DMS 273 (cell line): ENCODE measurements around the gene MRC2.

Experiments used
- DNase-seq: peaks from one replicate; lab custom pipeline; 2025; ENCODE audit not compliant: unreplicated experiment; lab: John Stamatoyannopoulos, UW

The MRC2 gene

DNA sequence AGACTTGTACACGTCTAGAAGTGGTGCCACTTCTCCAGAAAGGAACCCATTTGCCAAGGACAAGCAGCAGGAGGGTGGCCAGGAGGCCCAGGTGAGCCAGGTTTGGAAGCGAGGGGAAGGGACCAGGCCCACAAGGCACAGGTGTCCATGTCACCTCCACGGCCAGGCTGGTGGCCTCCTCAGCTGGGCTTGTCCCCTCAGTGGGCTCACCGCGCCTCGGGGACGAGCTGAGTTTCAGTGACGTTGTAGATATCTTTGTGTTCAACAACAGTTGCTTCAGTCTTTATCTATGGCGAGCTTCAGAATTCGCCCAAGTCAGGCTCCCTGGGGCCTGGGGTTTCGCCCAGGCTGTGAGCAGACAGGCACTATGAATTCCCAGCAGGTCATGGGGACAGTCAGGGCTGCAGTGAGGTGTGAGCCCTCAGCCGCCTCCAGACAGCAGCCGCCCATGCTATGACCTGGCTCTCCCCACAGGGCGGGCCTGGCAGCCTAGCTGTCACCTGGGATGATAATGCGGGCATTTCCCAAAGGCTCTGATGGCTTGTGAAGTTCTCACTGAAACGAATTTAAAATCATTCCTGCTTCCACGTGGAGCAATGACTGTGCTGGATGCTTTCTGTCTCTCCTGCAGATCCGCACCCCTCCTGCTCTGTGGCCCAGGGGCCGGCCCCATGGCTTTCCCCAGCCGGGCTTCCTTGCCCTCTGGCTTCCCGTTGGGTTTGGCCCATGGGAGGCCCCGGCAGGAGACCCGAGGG is 89.5 kb downstream of the MRC2 start:
- no peak for DNase-seq

DNA sequence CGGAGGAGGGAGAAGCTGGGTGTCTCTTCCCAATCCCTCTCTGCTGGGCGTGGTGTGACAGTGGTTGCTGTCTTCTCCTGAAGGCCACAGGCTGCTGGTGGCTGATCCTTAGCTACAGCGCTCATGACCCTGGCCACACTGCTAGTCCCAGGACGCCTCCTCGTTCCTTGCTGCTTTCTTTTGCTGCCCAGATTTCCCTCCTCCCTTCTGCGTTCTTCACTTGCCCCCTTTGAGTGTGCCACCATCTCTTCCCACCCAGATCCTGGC is 90.1 kb downstream of the MRC2 start:
- no peak for DNase-seq

DNA sequence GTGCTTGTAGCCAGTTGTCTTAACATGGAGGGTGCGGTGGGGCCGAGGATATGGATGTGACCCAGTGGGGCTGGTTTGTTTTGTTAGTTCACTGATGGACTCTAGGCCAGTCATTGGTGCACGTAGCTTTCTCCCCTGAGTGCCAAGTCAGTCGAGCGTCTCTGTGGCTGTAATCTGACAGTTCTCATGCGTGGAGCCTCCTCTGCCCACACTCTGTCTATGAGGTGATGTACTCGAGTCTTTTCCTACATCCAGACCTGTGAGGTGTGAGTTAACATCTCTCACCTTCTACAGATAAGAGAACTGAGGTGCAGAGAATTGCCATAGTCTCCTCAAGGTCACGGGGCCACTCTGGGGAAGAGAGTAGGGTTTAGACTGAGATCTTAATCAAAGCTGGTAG is 90.4 kb downstream of the MRC2 start:
- no peak for DNase-seq

DNA sequence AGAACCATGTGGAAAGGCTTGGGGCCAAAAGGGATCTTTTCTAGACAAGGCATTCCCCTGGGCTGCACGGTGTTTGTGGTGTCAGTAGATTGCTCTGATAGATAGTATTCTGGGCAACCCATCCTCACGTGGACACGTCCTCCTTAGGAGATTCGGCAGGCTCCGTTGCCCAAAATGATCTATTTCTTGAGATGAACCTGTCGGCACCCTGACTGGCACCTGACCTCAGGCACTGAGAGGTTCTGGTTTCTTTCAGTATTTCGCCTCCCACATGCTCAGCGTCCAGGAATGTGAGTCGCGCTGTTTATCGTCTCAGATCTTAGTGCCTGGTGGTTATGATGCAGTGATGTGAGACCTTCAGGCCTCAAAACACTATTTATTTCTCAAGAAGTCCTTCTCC is 91.0 kb downstream of the MRC2 start:
- DNase-seq, result no peak

DNA sequence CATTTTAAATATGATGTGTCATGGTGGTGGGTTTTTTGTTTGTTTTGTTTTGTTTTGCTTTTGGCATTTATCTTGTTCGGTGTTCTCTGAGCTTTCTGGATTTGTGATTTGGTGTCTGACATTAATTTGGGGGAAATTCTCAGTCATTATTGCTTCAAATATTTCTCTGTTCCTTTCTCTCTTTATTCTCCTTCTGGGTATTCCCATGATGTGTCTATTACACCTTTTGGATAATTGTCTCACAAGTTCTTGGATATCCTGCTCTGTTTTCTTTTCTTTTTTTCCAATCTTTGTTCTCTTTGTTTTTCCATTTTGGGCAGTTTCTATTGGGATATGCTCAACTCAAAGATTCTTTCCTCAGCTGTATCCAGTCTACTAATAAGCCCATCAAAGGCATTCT is 92.1 kb downstream of the MRC2 start:
- DNase-seq, result no peak

DNA sequence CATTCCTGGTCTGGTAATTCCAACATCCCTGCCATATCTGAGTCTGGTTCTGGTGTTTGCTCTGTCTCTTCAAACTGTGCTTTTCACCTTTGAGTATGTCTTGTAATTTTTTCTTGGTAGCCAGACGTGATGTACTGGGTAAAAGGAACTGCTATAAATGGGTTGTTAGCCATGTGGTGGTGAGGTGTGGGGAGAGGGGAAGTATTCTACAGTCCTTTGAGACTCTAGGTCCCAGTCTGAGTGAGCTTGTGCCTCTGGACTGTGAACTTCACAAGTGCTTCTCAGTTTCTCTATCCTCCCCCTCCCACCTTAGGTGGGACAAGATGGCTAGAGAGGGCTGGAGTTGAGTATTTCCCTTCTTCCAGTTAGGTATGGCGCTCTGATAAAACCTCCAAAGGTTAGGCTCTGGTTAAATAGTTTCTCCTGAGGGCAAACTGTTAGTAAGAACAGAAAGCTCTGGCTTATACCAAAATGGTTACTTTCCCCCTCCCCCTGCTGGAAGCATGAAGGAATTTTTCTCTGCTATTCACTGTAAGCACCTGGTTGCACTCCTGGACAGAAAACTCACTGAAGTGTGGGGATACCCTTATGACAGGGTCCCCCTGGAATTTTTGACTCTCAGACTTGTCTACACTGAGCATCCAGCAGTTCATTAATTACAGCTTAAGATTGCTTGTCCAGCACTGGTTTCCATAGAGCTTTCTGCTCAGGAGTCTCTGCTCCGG is 92.8 kb downstream of the MRC2 start:
- DNase-seq, result peak; percentile 32

DNA sequence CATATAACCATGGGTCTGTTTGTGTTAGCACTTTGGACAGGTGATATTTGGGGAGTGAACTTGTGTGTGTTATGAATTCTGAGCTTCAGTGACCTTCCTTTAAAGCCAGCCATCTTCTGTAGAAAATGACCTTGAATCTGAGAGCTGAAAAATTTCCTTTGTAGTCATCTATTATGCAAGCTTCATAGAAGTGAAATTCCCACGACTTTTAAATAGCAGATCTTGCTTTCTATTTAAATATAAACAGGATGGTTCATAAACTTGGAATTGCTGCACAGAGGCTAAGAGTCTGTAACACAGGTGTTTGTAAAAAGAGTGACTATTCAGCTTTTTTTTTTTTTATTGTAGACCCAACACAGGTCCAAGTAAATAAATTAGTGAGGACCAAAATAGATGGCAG is 95.2 kb downstream of the MRC2 start:
- DNase-seq, result no peak

DNA sequence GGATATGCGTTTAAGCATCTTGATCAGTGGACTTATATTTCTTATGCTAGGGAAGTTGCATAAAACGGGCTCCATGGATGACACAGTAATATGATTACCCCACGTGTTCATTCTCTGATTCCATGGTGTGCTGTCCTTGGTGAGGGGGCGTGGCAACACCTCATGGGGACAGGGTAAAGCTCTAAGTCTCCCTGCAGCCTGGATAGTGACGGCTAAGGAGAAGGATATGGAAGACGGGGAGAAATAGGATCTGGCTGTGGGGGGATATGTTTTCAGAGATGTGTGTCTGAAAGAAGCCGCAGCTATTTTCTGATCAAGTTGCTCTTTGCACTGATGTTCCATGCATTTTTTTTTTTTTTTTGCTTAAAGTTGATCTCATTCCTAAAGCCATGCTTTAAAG is 96.4 kb downstream of the MRC2 start:
- DNase-seq, result no peak

DNA sequence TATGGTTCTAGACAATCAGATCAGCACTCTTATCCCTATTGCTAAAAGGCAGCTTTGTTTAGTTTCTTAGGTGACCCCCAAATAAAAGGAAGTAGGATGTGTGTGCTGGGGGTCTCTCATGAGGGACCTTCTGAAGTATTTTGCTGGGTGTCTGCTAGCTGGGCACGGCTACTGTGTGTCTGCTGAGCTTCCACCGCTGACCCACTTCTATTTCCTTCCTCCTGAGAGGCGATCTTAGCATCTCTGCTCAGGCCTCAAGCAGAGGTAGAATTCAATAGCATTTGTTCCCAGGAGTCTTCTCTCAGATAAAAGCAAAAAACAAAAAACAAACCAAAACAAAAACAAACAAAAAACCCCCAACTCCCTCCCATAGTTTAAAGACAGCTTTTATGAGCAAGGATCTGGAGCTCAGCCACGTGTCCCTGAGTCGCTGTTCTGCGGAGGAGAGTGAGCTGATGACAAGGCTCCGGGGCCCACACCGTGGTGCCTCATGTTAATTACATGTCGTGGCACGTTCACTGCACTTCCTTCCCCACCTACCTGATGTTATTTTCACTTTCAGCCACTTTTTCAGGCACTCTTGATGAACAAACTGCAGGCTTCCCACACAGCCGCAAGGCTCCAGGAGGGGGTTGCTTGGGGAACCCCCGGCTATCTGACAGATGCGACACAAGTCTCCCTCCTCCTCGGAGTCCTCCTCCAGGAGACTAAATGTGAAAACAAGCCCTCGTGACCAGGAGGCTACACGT is 97.1 kb downstream of the MRC2 start:
- no peak for DNase-seq

DNA sequence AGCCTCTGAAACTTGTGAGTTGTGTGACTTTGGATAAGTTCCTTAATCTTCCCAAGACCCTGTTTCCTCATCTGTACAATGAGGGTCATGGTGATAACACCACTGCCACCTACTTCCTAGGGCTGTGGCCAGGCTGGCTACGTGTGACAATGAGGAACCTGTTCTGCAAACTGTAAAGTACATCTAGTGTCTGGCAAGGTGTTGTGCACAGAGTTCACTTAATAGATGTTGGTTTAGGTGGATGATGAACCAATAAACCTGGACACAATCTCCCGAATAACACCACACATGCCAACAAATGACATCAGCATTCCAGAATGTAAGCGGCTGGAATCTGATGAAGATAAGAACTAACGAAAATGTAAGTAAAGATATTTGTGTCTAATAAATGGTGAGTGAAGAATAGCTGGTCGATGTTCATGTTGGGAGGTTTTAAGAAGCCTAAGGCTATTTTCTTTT is 98.3 kb downstream of the MRC2 start:
- DNase-seq, result no peak

DNA sequence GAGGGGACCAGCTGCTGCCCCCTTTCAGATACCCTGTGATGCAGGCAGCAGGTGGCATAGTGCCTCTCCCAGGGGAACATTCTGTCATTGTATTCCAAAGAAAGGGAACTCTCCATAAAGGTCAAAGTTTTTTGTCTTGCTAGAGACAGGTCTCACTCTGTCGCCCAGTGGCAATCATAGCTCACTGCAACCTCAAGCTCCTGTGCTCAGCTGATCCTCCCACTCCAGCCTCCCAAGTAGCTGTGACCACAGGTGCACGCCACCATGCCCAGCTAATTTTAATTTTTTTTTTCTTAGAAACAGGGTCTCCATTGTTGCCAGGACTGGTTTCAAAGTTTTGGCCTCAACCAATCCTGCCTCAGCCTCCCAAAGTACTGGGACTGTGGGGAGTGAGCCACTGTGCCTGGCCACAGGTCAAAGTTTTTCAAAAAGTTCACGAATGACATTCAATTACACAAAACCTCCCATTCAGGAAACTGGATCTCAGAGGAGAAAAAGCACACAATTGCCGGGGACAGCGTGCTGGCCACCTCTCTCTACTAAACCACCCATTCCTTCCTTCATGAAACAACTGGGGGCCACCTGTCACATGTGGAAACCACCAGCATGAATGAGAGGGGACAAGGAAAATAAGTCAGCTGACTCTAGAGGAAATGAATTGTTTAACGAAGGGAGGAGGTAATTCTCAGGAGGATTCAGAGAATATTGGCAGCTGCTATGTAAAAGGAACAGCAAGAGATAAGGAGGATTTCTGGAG is 100.6 kb downstream of the MRC2 start:
- peak; percentile 49 for DNase-seq

DNA sequence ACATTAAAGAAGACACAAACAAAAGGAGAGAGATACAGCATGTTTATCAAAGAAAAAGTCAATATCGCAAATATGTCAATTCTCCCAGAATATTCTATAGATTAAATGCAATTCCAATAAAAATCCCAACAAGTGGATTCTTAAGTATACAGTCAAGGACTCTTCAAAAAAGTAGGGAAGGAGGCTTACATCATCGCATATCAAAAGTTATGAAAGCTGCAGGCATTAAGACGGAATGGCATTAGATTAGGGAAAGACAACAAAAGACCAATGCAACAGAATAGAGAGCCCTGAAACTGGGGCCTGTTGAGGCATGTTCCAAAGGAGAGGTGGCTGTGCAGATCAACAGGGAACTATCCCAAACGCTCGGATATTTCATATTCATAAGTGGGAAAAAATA is 104.7 kb downstream of the MRC2 start:
- DNase-seq, result no peak

DNA sequence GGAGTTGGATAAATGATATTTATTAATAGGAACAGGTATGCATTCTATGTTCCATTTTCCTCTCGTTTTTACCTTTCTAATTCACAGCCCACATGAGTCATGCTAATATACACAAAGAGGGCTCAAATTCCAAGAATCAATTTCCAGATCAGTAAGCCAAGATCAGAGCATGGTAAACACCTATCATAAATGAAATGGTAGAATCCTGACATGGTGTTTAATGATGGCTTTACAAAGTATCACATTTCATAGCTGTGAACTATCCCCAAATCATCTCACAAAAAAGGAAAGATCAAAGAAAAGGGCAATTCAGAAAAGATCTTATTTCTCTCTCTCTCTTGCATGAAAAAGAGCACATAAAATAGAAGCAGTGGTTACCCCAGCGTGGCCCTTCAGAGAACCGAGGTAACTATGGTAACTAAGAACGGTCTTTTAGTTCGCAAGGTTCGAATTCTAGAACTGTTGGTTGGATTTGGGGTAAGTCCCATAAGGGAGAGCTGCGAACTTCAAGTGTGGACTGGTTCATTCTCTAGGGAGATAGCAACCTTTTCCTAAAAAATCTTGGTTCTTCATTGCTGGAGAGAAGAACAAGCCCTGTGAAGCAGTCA is 107.7 kb downstream of the MRC2 start:
- DNase-seq, result no peak

DNA sequence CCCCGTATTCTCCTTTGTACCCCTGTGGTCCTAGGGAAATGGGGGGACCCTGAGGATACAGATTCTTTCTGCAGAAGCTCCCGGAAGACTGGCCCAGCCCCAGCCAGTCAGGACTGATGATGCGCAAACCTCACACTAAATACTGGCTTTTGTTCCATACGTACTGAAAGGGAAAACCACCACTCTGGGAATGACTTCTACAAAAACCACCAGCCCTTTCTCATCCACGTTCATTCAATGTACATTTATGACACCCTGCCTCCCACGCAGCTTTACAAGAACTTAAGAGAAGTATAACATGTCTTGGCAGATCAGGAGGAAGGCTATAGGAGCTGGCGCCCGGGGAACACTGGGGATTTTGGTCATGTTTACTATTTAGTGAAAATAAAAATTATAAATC is 110.0 kb downstream of the MRC2 start:
- DNase-seq, result no peak

DNA sequence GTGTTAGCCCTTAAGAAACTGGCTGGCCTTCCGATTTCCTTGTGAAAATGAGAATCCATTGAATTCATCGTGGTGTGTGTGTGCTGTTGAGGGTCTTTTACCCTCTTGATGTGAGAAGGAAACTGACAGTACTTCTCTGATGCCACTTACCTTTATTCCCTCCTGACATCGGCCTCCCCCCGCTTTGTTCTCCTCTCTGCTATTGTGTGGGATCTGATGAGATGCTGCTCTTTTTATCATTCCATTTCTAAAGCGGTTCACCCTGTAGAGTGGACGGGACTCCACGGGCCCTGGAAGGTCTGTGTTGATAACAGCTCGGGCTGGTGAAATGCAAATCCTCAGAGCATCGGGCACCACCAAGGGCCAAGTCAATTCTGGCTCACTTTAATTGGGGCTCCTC is 110.8 kb downstream of the MRC2 start:
- DNase-seq, result no peak

DNA sequence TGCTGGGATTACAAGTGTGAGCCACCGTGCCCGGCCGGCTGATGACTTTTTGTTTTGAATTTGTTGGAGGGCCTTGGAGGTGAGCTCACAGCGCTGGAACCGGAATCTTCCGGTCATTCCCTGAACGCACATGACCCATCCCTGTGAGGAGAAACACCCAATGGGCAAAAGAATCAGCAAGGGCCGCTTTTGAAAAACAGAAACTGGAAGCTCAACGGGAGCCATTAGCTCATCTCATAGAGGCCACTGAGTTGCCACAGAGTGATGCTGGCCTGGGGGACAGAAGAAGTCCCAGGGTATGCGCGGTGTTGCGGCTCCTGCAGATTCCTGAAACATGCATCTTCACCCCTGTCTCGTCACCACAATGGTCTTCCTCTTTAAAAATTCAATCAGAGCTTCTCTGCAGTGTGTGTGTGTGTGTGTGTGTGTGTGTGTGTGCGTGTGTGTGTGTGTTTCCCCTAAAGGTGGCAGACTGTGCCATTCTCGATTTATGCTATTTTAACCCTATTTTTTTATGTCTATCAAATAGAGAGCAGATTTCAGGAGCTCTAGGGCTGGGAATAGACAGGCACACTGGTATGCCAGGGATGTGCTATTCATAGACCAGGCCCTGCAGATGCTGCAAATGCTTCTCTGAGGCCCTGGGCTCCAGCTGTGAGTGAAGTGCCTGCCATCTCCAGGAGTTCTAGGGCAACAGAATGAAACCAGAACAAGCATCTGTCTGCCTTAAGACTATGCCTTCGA is 112.3 kb downstream of the MRC2 start:
- DNase-seq, result peak; percentile 21

DNA sequence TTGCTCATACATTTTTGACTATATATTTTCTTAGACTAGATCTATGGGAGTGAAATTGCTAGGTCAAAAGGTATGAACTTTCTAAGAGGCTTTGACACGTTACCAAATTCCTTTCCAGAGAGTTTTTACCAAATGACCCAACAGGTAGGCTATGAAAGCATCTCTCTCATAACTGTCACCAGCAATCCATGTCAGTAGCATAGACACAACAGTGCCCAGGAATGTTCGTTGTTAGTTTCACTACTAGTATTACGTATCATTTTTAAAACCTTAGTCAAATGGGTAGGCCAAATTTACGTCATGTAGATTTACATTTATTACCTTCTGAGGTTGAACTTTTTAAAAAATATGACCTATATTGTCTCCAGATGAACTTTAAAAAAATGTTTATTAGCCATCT is 113.8 kb downstream of the MRC2 start:
- DNase-seq, result no peak
